Renal pelvis (tissue), 4 donors: Measurements from ENCODE around the gene RAP1GAP. TPM values are rescaled to one million over a fixed set of nuclear protein-coding genes. Genes with fewer than 3 reads are reported as not detected.

Source experiments
- DNase-seq: peaks from one replicate; pipeline ENCODE4 v3.0.0-alpha.2; 2013
- polyA plus RNA-seq, 3 donors: library from polyadenylated mRNA; unstranded; fragments of 120-200 nt; gene quantifications; one replicate each; pipeline ENCODE4 v1.2.1, GENCODE V29; 2013; ENCODE audit not compliant: insufficient read length in 3 of 3

The RAP1GAP gene
- polyA plus RNA-seq, 3 donors = 20.8 to 23.1 (median 22.5) TPM

DNA sequence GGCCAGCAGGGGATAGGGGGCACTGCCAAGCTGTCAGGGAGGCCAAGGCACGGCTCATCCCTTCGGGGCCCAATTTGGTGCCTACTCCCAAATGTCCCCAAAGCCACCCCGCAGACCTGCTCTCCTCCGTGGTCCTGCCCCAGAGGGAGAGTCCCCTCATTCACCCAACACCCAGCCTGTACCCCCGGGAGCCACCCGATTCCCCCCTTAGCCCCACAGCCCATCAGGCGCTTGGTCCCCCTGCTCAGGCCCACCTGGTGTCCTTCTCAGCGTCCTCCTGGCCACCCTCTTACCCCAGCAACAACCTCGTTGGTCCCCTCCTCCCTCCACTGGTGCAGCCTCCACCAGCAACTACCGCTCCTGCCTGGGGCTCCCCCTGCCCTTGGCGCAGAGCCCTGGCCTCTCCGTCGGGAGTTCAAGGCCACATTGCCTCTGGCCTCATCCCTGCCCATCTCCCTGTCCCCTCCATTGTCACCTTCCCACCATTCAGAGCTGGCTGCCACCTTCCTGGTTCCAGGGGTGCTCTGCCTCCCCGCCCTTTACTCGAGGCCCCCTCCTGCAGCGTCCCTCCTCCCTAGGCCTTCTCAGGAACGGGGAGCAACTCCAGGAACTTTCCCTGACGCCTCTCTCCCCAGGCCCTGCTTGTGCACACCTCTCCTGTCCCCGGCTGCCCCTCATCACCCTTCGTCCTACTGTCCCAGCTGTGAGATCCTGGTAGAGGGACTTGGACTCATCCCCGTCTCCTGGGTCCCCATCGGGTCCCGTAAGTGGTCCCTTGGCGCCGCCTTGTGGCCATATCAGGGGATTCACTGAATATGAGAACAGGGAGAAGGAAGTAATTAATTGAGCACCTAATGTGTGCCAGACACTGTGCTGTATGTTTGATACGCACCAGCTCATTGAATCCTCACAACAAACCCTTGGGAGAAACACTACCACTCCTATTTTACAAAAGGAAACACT is 73.9 kb downstream of the RAP1GAP start:
- DNase-seq = no peak

DNA sequence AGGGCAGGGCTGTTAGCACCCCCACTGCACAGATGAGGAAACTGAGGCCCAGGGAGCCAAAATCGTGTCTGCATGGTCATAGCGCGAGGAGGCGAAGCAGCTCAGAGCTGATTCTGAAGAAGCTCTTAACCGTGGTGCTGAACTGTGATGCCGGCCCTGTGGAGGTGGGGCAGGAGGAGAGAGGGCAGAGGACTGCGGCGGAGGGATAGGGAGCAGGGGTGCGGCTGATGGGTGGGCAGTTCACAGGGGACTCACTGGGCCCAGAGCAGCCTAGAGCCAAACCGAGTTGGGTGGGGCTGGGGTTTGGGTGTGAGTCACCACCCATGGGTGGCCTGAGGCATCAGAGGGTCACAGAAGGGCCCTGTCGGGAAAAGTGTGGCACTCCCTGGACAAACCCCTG is 74.7 kb downstream of the RAP1GAP start:
- DNase-seq = no peak

DNA sequence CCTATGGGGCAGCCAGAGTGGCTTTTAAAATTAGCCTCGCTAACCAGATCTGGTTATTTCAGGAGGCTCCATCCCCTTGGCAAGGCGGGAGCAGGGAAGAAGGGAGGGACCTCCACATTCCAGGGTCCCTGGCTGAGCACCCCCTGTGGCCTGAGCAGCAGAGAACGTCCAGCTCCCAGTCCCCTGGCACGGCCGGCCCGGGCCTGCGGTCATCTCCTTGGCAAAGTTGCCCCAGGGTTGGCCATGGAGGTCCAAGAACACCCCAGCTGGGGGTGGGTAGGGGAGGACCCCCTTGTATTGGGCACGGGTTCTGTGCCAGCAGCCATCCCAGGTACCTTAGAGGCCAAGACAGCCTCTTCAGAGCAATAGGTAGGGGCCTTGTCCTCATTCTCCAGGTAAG is 75.9 kb downstream of the RAP1GAP start:
- DNase-seq = no peak

DNA sequence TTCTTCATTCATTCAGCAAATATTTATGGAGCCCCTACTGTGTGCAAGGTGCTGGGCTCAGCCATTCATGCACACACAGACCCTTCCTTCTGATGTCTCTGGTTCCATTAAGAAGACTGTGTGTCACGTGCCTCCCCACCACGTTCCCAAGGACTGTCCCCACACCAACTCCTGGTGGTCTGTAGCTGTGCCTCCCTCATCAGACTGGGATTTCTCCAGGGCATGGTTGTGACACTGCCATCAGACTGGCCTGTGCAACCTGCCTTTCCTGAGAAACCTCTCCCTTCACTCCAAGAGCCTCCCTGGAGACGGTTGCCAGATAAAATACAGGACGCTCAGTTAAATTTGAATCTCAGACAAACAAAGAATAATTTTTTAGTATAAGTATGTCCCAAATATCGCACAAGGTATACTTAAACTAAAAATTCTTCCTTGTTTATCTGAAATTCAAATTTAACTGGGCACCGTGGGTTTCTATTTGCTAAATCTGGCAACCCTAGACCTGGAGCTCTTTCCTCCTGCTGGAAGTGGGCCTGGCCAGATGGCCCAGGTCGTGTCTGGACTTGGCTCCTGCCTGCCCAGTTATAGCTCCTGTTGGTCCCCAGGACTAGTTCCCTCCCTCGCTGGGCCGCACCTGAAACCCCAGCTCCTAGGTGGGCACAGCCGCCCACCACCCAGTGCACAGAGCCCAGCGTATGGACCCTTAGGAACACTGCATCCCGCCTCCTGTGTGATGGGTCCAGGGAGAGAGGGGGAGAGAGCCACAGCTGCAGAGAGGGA is 76.9 kb downstream of the RAP1GAP start:
- no peak for DNase-seq

DNA sequence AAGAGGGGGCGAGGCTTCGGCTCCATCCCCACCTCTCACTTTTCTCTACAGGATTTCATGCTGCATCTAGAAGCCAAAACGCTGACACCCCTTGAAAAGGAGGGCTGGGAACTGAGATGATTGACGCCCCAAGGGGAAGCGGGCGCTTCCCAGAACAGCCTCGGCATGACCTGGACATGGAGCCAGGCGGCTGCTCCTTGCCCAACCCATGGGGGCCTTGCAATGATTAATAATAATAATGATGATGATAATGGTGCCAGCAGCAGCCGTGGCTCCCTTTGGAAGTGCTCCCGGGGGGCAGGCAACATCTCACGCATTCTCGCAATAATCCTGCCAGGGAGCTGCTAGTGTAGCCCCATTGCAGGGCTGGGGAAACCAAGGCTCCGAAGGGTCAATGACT is 78.2 kb downstream of the RAP1GAP start:
- DNase-seq = no peak

DNA sequence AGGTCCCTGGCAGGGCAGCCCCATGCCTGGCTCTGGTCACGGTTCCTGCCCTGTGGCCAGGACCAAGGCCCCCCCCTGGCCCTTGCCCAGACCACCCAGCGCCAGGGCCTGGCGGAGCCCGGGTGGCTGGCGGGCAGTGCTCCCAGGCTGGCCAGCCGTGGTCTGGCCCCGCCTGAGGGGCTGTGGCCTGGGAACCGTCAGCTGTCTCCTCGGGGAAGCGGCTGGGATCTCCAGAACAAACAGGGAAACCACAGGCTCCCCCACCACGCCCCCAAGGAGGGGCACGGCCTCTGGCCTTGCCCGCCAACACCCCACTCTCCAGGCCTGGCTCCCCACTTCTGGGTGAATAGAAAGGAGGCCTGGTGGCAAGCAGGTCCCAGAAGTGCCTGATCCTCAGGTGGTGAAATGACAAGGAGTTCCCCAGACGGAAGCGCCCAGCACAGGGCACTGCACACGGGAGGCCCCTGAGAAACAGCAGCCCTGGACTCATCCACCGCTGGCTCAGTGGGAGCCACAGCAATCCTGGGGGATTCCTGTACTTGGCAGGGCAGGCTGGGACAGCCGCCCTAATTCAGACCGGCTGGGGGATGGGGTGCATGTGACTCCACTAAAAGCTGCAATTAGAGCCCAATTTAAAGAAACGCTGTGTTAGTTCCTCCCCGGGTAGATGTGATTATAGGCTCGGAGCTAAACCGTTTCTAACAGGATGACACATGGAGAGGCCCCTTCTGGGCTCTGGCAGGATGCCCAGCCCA is 78.9 kb downstream of the RAP1GAP start:
- DNase-seq = no peak

DNA sequence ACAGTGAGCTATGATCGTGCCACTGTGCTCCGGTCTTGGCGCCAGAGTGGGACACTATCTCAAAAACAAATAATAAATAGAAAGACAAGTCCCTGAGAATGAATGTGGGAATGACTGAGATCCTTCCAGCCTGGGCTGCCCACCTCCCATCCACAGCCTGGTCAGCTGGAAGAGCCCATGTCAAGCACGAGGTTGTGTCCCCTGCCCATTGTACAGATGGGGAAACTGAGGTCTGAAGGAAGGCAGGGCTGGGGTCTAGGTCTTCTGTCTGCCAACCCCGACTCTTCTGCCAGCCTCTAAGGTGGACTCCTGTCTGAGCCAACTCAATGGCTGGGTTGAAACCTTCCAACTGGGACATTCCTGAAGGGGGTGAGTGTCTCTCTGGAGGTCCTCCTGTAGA is 79.5 kb downstream of the RAP1GAP start:
- DNase-seq = no peak

DNA sequence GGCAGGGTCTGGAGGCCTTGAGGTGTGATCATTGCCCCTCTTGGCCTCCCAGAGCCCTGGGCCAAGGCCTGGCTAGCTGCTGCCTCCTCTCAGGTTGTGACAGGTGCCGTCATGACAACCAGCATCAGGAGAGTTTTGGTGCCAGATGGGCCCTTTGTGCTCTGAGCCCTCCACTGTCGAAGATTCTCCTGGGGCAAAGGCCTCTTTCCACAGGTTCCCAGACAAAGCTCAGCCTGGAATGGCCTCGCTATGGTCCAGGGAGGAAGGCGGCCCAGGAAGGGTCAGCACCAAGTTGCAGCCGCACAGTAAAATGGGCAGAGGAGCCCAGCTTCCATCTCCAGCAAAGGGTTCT is 81.6 kb downstream of the RAP1GAP start:
- DNase-seq = no peak

DNA sequence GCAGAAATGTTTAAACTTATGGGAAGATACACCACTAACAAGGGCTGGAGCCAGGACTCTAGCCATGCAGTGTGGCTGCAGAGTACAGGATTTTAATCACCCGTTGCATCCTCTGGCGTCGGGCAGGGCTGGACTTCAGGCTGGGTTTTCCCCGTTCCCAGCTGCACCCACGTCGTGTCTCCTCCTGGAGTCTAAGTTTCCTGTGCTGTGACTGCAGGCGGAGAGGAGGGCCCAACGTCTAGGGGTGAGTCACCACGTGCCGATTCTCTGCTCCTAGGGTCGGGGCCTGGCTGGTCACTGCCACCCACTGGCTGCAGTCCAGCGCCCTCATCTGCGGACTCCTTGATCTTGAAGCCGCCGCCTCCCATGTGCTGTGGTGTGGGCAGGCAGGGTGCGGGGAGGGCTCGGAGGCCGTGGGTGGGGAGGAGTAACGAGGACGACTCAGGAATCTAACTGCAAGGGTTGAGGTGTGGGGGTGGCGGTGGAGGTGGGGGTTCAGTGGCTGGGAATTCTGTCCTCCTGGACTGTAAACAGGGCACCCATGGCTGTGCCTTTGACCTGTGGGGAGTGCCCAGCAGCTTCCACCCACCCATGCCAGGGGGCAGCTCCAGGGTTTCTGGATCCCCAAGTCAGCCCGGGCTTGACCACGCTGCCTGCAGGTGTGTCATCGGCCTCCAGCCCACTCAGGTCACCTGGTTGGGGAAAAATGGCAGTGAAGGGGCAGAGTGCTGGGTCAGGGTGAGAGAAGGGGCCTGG is 82.1 kb downstream of the RAP1GAP start:
- peak; percentile 46 for DNase-seq

DNA sequence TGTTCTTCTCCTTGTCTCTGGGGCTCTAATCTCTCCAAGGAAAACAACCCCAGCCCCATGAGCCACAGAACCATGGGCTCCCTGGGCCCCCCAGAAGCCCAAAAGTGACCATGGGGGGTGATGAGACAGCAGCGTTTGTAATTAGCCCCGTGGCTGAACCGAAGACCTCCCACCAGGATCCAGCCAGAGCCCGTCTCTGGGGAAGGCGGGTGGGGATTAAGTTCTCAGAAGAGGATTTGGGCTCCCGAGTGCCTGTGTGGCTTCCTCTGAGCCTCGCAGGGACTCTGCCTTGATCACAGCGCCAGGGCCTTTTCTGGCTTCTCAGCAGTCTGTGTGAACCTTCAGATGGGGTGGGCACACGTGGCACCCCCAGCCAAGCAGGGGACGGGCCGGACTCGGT is 82.9 kb downstream of the RAP1GAP start:
- no peak for DNase-seq

DNA sequence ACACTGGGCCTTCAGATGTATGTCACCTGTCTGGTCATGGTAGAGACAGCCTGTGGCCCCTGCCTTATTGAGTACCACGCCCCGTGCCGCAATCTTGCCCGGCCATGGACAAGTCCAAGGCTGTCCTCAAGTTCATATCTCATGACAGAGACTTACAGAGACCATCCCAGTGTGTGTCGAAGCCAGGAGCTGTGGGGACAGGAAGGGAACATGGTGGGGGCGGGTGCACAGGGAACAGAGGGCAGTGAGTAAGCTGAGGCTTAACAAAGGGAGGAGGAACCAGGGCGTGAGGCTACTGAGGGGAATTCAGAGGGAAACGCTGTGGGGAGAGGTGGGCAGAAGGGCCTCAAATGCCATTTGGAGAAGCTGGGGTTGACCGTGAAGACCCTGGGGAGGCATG is 84.1 kb downstream of the RAP1GAP start:
- no peak for DNase-seq

DNA sequence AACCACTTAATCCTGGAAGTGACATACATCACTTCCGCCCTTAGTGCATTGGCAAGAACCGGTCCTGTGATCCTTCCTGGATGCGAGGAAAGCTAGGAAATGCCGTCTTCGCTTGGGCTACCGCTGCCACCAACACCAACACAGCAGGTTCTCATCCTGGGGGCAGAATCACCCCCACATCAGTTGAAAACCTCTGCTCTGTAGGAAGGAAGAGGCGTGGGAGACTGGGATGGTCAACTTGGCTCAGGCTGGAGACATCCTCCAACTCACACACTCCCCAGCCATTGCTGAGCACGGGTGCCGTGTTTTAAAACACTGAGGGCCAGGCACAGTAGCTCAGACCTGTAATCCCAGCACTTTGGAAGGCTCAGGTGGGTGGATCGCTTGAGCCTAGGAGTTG is 85.1 kb downstream of the RAP1GAP start:
- no peak for DNase-seq

DNA sequence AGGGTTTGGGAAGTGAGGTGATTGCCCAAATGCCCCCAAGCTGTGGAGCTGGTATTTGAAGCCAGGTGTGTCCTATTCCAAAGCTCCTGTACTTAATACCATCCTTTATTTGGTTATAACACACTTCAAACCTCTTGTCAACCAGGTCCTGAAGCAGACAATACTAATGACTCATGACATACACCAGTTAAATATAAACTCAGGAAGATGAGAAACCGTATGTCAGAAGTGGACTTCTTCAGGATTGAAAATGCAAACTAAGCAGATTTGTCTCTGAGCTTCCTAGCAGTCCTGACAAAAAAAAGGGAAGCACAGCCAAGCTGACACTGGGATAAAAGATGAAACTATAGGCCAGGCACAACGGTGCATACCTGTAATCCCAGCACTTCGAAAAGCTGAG is 89.4 kb downstream of the RAP1GAP start:
- DNase-seq = no peak

DNA sequence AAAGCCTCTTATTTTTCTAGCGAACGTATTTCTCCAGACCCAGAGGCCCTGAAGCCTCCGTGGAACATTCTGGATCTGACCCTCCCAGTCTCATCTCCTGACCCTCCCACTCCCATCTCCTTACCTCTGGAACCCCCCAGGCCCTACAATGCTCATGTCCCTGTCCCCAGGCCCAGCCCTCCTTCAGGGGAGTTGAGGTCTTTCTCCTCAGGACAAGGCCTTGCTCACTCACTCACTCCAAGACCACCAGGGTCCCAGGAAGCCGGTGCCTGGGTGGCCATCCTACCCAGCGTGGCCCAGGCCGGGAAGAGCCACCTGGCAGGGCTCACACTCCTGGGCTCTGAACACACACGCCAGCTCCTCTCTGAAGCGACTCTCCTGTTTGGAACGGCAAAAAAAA is 91.2 kb downstream of the RAP1GAP start:
- no peak for DNase-seq

DNA sequence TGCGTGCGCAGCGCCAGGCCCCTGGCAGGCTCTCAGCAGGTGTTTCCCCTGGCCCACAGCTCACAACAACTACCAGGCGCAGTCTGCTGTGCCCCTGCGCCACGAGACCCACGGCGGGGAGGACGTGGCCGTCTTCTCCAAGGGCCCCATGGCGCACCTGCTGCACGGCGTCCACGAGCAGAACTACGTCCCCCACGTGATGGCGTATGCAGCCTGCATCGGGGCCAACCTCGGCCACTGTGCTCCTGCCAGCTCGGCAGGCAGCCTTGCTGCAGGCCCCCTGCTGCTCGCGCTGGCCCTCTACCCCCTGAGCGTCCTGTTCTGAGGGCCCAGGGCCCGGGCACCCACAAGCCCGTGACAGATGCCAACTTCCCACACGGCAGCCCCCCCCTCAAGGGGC is 91.8 kb downstream of the RAP1GAP start:
- DNase-seq = no peak

DNA sequence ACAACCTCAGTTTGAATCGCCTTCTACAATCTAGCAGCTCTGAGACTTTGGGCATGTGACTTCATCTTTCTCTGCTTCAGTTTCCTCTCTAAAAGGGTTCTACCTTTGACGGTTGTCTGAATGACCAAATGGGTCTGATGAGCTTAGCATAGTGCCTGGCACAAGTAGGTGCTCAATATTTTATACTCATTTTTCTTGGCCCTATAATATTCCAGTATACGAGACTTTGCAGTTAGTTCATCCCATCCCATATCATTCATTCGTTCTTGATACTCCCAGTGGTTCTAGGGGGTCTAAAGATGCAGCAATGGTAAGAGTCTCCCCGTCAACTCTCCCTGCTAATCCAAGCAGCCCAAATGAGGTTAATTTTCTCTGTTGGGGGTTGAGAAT is 92.4 kb downstream of the RAP1GAP start:
- DNase-seq = no peak

DNA sequence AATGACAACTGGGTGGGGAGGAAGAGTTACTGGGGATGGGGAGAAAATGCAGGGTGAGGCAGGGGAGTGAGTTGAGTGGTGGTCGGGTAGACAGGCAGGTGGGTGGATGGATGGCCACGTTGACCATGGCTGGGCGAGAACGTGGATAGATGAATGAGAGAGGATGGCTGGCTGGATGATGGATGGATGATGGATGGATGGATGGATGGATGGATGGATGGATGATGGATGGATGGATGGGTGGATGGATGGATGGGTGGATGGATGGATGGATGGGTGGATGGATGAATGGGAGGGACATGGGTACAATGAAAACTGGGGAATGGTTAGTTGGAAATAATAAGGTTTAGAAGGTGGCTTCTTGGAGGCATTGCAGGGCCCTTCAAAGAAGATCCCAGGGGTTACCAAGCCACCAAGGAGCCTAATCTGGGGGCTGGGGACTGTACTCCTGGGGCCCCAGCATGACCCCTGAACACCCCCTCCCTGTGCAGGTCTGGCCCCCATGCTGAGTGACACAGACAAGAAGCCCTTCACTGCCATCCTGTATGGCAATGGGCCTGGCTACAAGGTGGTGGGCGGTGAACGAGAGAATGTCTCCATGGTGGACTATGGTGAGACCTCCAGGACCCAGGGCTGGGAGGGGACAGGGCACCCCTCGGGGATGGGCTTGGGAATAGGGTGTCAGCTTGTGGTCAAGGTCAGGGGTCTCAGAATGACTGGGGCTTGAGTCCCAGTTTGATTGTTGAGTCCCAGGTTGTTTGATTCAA is 92.9 kb downstream of the RAP1GAP start:
- no peak for DNase-seq

DNA sequence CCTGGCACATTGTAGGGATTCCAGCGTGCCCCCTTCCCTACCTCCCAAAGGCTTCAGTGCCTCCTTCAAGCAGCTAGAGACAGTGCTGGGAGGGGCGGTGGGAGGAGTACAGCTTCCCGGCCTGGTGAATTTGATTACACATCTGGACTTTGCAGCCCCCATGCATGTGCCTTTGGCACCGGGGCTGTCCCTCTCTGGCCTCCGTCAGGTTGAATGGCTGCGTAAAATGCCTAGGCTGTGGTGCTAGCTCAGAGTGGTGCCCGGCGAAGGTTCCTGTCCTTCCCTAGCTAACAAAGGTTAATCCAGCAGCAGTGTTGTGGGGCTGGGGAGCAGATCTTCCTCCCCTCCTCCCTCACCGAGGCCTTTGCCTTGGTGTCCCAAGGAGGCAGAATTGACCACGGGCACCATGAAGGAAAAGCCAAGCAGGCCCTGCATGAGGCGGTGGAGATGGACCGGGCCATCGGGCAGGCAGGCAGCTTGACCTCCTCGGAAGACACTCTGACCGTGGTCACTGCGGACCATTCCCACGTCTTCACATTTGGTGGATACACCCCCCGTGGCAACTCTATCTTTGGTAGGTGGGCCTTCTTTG is 93.7 kb downstream of the RAP1GAP start:
- DNase-seq = no peak

DNA sequence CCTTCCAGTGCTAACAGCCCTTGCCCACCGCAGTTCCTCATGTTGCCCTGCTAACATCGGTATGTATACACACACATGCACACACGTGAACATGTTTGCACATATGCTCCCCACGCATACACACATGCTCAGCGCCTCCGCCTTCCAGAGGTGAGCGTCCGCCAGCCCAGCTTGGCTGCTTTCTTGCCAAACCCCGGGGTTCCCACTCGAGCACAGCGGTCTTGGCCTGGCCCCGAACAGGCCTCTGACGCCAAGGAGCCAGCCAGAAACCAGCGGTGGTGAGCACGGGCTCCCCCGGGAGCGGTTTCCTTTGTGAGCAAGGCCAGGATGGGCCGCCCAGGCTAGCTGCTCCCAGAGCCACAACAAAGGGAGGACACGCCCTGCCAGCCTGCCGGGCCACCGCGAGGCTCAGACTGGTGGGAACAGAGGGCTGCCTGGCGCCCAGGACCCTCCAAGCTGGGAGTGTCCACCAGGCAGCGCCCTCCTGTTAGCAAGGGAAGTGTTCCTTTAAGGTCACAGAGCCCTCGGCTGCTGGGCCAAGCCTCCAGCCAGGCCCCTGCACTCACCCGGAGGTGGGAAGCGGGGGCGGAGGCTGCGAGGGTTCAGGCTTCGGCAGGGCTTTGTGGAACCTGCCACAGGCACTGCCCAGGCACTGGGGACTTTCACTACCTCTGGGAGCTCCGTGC is 94.5 kb downstream of the RAP1GAP start:
- no peak for DNase-seq

DNA sequence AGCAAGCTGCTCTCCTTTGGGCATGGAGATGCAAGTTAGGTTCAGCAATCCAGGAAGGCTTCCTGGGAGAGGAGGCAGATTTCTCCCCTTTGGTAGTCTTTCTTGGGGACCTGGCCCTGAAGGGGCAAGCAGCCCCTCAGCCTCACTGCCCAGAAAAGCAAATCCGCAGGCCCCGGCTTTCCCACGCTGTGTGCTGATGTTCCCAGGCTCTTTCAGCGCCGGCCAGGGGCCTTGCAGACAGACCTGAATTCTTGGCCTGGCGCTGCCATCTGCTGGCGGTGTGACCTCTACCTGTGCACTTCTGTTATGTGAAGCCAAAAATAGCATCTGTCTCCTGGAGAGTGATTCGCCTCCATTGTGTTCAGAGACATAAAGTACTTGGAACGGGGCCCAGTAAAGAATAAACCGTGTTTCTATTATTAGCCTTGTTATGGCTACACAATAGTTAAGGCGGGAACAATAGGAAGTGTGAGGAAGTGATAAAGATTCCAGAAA is 95.1 kb downstream of the RAP1GAP start:
- DNase-seq = peak; percentile 71
